Right lobe of liver (tissue), 6 donors: Measurements from ENCODE around the gene AFDN. TPM values are rescaled to one million over a fixed set of nuclear protein-coding genes. Genes with fewer than 3 reads are reported as not detected.

Experiments used
- ATAC-seq, 4 donors: fragments of 200-7000 bp; cut with Tn5 transposase; one replicate each; pipeline ENCODE4 v1.9.1; 2020; ENCODE audit warnings: mild to moderate bottlenecking in 4 of 4, moderate library complexity in 4 of 4
- DNase-seq, 3 donors: peaks; one replicate each; pipeline ENCODE4 v3.0.0-alpha.2; 2020
- H3K27ac ChIP-seq, 3 donors: fragments of 200-600 bp; one replicate each; pipeline ENCODE4 v1.8.0; 2022
- H3K27me3 ChIP-seq, 2 donors: fragments of 200-600 bp; one replicate each; pipeline ENCODE4 v1.8.0; 2022
- H3K36me3 ChIP-seq, 4 donors: fragments of 200-600 bp; sonication (generic) in 1 of 4; one replicate each; pipeline versions ENCODE4 v1.5.1 to v1.8.0; 2017 to 2022; ENCODE audit warnings: control low read depth in 1 of 4
- H3K4me1 ChIP-seq, 4 donors: fragments of 200-600 bp; sonication (generic) in 1 of 4; one replicate each; pipeline versions ENCODE4 v1.5.1 to v1.8.0; 2017 to 2022; ENCODE audit warnings: control low read depth in 1 of 4
- H3K4me3 ChIP-seq, 3 donors: fragments of 200-600 bp; one replicate each; pipeline ENCODE4 v1.8.0; 2022
- H3K9me3 ChIP-seq, 4 donors: fragments of 200-600 bp; sonication (generic) in 1 of 4; one replicate each; pipeline versions ENCODE4 v1.5.1 to v1.8.0; 2017 to 2022; ENCODE audit warnings: control low read depth in 1 of 4
- CTCF ChIP-seq, 4 donors: fragments of 200-600 bp in 3 of 4; fragments of 450-650 bp in 1 of 4; IDR thresholded peaks; one replicate each; pipeline versions ENCODE4 v1.5.1 to v1.8.0; 2016 to 2022; ENCODE audit warnings: antibody characterized with exemption in 4 of 4, mild to moderate bottlenecking in 2 of 4
- POLR2A ChIP-seq: fragments of 450-650 bp; IDR thresholded peaks from one replicate; pipeline ENCODE4 v1.6.1; 2017; ENCODE audit warnings: antibody characterized with exemption, mild to moderate bottlenecking
- WGBS: methylation state at CpG from one replicate; pipeline ENCODE4 v1.1.6; 2018; ENCODE audit warnings: low coverage, low lambda C conversion rate; ENCODE audit not compliant: insufficient coverage; ENCODE audit errors: missing lambda C conversion rate; 5-methylcytosine and 5-hydroxymethylcytosine counted together
- intact Hi-C, 2 donors: fragments of 100-400 bp; cut with DNase I; formaldehyde crosslinking; loops; one replicate each; pipeline versions ENCODE4 v1.11.2 to v1.14.1; 2022
- total RNA-seq, 6 experiments: library from RNA; depleted of rRNA in 2 of 6; stranded (reverse); fragments of >200 nt in 2 of 6; fragmentation: NEBNext Ultra II Directional in 3 of 6; extraction: Animal tissue kit (Norgen Biotek cat#: 25700) in 3 of 6; gene quantifications; one replicate each; pipeline versions ENCODE4 v1.1.0 to v1.2.4, GENCODE V29; 2016 to 2023
- donor health status: DM: no; HTN: yes; CAD: no.
- donor health status: DM: no; HTN: no; CAD: no.
- donor health status: DM: no; HTN: no; CAD: no.
- donor health status: DM: no; HTN: yes; CAD: no.
- donor health status: DM: no; HTN: yes; CAD: no.

AFDN gene
- total RNA-seq, 6 experiments from 2014 or later: 77.0 to 106 (median 85.5) TPM

- no peaks in the 10 kb centered on the region for H3K9me3 ChIP-seq
- intact Hi-C loops: no loop called here
- ATAC-seq (peak in 1 of 4 donors; percentile 41), DNase-seq (no peak)
- no peak overlapping the region for H3K27ac ChIP-seq
- no peak for TF ChIP-seq CTCF (IDR thresholded peaks at IDR 0.05)
- TF ChIP-seq POLR2A: no peak
- H3K27me3 ChIP-seq: no peaks in the 10 kb centered on the region
- no peaks in the 10 kb centered on the region for H3K36me3 ChIP-seq
- 67% methylated on average over 6 of the region's 6 CpGs for WGBS
- H3K4me1 ChIP-seq: peaks cover 0 to 24% (median 3%) of the 10 kb centered on the region in 4 donors
- no peak overlapping the region for H3K4me3 ChIP-seq
These were observed 13.0 kb downstream of the AFDN start for GRCh38 chr6:167839755-167840154.

GRCh38 chr6:167840160-167840525 is 13.4 kb downstream of the AFDN start:
- DNase-seq (no peak), ATAC-seq (peak in 1 of 4 donors; percentile 11)
- no peaks in the 10 kb centered on the region for H3K9me3 ChIP-seq
- peaks cover 0 to 24% (median 3%) of the 10 kb centered on the region in 4 donors for H3K4me1 ChIP-seq
- H3K27ac ChIP-seq: no peak overlapping the region
- no peaks in the 10 kb centered on the region for H3K36me3 ChIP-seq
- WGBS: 72% methylated on average over 4 of the region's 4 CpGs
- intact Hi-C loops: no loop called here
- no peaks in the 10 kb centered on the region for H3K27me3 ChIP-seq
- no peak overlapping the region for H3K4me3 ChIP-seq
- TF ChIP-seq CTCF (IDR thresholded peaks at IDR 0.05) (no peak), POLR2A (no peak)

- H3K9me3 ChIP-seq: no peaks in the 10 kb centered on the region
- ATAC-seq: peak in 1 of 4 donors; percentile 47
- H3K4me1 ChIP-seq: peaks cover 0 to 24% (median 3%) of the 10 kb centered on the region in 4 donors
- no peaks in the 10 kb centered on the region for H3K36me3 ChIP-seq
- H3K27me3 ChIP-seq: no peaks in the 10 kb centered on the region
- intact Hi-C loops: no loop called here
- H3K27ac ChIP-seq: no peak overlapping the region
- no peak overlapping the region for H3K4me3 ChIP-seq
- no peak for TF ChIP-seq POLR2A
- no peak for TF ChIP-seq CTCF (IDR thresholded peaks at IDR 0.05)
- no peak for DNase-seq
- WGBS: 70% methylated on average over 7 of the region's 7 CpGs
These were observed 13.9 kb downstream of the AFDN start for GRCh38 chr6:167840526-167841179.

- TF ChIP-seq CTCF (IDR thresholded peaks at IDR 0.05) (no peak), POLR2A (no peak)
- ATAC-seq (no peak), DNase-seq (no peak)
- H3K4me3 ChIP-seq: no peak overlapping the region
- intact Hi-C loops: no loop called here
- no peak overlapping the region for H3K27ac ChIP-seq
- no peaks in the 10 kb centered on the region for H3K36me3 ChIP-seq
- no peaks in the 10 kb centered on the region for H3K9me3 ChIP-seq
- peaks cover 0 to 24% (median 3%) of the 10 kb centered on the region in 4 donors for H3K4me1 ChIP-seq
- no peaks in the 10 kb centered on the region for H3K27me3 ChIP-seq
These were observed 15.3 kb downstream of the AFDN start for GRCh38 chr6:167841981-167842380.
